ENCODE measurements around the gene PPP1R3G.
A peak's percentile ranks its signal among the peaks of the same experiment; 100 is the strongest.

The PPP1R3G gene

DNA sequence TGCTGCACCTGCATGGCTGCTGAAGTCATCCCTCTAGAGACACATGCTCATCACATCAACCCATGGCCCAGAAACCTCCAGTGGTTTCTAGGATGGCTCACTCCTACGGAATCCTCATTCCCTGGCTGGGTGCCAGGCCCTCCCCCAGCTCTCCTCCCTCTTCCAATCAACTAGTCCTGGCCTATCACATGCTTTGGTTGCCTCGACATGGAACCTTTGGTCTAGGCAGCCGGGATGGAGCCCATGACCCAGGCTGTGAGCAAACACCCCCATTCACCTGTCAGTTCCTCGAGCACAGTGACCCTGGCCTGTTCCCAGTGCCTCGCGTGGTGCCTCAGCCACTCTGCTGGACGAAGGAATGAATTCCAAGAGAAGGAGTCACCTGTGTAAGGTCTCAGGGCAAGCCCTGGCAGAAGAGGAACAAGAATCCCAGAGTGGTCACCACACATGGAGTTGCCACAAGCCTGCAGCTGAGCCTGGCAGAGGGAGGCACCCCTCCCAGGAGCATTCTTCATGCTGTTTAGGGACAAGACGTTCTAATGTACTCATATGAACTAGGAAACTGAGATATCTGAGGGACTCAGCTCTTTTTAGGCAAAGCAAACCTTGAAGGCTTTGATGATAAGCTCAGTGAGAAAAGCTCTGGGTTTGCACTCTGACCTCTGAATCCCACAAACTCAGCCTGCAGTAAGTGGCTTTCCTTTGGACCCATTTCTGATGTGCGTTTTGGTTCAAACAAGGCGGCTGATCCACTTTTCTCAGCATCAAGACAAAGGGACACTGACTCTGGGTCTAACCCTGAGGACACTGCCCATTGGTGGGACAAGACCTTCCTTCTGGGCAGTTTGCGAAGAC is 40.2 kb downstream of the PPP1R3G start:
- peak; percentile 67; the same call in 2 of the 3 replicates for ATAC-seq
- no peak for TF ChIP-seq SNAI2 (CRISPR knock-in tag; IDR thresholded peaks at IDR 0.05)
- TF ChIP-seq ESRRG (CRISPR knock-in tag; IDR thresholded peaks at IDR 0.05) = no peak
- no peak for TF ChIP-seq ZNF565 (CRISPR knock-in tag; conservative IDR thresholded peaks at IDR 0.05; ENCODE audit: low read depth)
- TF ChIP-seq OSR1 (CRISPR knock-in tag; IDR thresholded peaks at IDR 0.05) = no peak

DNA sequence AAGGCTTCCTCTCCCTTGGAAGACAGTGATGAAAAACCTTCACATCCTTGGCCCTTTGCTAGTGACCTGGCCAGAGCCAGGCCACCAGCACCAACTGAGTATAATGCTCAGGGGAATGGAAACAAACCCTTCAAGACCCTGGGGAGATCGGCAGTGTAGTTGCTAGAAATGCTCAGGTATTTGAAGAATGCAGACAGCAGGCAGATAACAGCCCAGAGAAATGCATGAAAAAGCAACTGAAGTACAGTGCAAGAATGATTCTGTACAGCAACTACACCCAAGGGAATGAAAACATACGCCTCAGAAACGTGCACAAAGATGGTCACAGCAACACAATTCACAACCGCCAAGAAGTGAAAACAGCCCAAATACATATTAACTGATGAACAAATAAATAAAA is 41.1 kb downstream of the PPP1R3G start:
- peak; percentile 56 for ATAC-seq
- TF ChIP-seq, protein P1, sequence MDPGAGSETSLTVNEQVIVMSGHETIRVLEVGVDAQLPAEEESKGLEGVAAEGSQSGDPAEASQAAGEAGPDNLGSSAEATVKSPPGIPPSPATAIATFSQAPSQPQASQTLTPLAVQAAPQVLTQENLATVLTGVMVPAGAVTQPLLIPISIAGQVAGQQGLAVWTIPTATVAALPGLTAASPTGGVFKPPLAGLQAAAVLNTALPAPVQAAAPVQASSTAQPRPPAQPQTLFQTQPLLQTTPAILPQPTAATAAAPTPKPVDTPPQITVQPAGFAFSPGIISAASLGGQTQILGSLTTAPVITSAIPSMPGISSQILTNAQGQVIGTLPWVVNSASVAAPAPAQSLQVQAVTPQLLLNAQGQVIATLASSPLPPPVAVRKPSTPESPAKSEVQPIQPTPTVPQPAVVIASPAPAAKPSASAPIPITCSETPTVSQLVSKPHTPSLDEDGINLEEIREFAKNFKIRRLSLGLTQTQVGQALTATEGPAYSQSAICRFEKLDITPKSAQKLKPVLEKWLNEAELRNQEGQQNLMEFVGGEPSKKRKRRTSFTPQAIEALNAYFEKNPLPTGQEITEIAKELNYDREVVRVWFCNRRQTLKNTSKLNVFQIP (CRISPR knock-in tag; IDR thresholded peaks at IDR 0.05; ENCODE audit: borderline replicate concordance, low read depth) = no peak
- TF ChIP-seq ZFP3 (CRISPR knock-in tag; IDR thresholded peaks at IDR 0.05) (no peak), TOX (CRISPR knock-in tag; IDR thresholded peaks at IDR 0.05; ENCODE audit: borderline replicate concordance) (no peak)

DNA sequence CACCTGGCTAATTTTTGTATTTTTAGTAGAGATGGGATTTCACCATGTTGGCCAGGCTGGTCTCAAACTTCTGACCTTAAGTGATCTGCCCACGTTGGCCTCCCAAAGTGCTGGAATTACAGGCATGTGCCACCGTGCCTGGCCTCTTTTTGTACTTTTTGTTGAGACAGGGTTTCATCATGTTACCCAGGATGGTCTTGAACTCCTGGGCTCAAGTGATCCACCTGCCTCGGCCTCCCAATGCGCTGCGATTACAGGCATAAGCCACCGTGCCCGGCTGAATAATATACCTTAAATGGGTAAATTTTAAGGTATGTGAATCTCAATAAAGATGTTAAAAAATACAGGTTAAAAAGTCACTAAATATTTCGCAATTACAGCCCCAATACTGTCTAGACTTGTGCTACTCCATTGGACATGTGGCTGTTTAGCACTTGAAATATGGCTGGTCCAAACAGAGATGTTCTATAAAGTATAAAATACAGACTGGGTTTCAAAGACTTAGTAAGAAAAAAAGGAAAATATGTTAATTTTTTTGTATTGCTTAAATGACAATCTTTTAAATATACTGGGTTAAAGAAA is 42.1 kb downstream of the PPP1R3G start:
- no peak for TF ChIP-seq SNAI2 (CRISPR knock-in tag; IDR thresholded peaks at IDR 0.05)
- TF ChIP-seq OSR1 (CRISPR knock-in tag; IDR thresholded peaks at IDR 0.05) = no peak
- no peak for TF ChIP-seq ZFP3 (CRISPR knock-in tag; IDR thresholded peaks at IDR 0.05)
- no peak for TF ChIP-seq TOX (CRISPR knock-in tag; IDR thresholded peaks at IDR 0.05; ENCODE audit: borderline replicate concordance)
- no peak for TF ChIP-seq CSDC2 (CRISPR knock-in tag; IDR thresholded peaks at IDR 0.05)
- TF ChIP-seq, protein P1 (CRISPR knock-in tag; IDR thresholded peaks at IDR 0.05; ENCODE audit: borderline replicate concordance, low read depth) = no peak
- TF ChIP-seq ARNTL (CRISPR knock-in tag; IDR thresholded peaks at IDR 0.05; ENCODE audit: borderline replicate concordance, low read depth) = no peak
- TF ChIP-seq TCF4 (CRISPR knock-in tag; IDR thresholded peaks at IDR 0.05; ENCODE audit: borderline replicate concordance) = no peak
- TF ChIP-seq ZNF70 (CRISPR knock-in tag; IDR thresholded peaks at IDR 0.05) = no peak
- TF ChIP-seq ESRRG (CRISPR knock-in tag; IDR thresholded peaks at IDR 0.05) = no peak
- no peak for TF ChIP-seq ISL1 (CRISPR knock-in tag; IDR thresholded peaks at IDR 0.05)
- TF ChIP-seq PPARA (CRISPR knock-in tag; IDR thresholded peaks at IDR 0.05; ENCODE audit: borderline replicate concordance) = no peak
- TF ChIP-seq, protein P2, sequence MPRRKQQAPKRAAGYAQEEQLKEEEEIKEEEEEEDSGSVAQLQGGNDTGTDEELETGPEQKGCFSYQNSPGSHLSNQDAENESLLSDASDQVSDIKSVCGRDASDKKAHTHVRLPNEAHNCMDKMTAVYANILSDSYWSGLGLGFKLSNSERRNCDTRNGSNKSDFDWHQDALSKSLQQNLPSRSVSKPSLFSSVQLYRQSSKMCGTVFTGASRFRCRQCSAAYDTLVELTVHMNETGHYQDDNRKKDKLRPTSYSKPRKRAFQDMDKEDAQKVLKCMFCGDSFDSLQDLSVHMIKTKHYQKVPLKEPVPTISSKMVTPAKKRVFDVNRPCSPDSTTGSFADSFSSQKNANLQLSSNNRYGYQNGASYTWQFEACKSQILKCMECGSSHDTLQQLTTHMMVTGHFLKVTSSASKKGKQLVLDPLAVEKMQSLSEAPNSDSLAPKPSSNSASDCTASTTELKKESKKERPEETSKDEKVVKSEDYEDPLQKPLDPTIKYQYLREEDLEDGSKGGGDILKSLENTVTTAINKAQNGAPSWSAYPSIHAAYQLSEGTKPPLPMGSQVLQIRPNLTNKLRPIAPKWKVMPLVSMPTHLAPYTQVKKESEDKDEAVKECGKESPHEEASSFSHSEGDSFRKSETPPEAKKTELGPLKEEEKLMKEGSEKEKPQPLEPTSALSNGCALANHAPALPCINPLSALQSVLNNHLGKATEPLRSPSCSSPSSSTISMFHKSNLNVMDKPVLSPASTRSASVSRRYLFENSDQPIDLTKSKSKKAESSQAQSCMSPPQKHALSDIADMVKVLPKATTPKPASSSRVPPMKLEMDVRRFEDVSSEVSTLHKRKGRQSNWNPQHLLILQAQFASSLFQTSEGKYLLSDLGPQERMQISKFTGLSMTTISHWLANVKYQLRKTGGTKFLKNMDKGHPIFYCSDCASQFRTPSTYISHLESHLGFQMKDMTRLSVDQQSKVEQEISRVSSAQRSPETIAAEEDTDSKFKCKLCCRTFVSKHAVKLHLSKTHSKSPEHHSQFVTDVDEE (CRISPR knock-in tag; IDR thresholded peaks at IDR 0.05) = no peak
- TF ChIP-seq RARB (CRISPR knock-in tag; IDR thresholded peaks at IDR 0.05) = no peak
- TF ChIP-seq ZNF8 (CRISPR knock-in tag; IDR thresholded peaks at IDR 0.05) = no peak
- TF ChIP-seq, protein P3, sequence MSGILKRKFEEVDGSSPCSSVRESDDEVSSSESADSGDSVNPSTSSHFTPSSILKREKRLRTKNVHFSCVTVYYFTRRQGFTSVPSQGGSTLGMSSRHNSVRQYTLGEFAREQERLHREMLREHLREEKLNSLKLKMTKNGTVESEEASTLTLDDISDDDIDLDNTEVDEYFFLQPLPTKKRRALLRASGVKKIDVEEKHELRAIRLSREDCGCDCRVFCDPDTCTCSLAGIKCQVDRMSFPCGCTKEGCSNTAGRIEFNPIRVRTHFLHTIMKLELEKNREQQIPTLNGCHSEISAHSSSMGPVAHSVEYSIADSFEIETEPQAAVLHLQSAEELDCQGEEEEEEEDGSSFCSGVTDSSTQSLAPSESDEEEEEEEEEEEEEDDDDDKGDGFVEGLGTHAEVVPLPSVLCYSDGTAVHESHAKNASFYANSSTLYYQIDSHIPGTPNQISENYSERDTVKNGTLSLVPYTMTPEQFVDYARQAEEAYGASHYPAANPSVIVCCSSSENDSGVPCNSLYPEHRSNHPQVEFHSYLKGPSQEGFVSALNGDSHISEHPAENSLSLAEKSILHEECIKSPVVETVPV (CRISPR knock-in tag; IDR thresholded peaks at IDR 0.05) = no peak
- no peak for ATAC-seq

DNA sequence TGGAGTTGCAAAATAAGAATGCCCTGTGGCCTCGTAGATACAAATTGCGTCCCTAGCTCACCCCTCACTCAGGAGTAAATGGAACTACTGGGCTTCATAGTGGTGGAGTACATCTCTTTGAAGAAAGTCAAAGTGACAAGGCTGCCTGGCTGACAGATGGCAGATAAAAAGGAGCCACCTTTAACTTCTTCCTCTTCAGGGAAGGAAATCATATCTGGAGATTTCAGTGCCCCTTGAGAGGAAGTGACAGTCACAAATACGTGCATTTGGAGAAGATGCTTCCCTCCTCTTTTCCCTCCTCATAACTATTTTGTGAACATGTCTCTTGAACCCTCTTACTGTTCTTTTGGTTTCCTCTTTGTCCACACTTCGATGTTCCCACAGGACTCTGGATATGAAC is 43.2 kb downstream of the PPP1R3G start:
- ATAC-seq = no peak
- TF ChIP-seq, protein P2 (CRISPR knock-in tag; IDR thresholded peaks at IDR 0.05) = no peak
- TF ChIP-seq, protein P3 (CRISPR knock-in tag; IDR thresholded peaks at IDR 0.05) = no peak
- no peak for TF ChIP-seq ZNF70 (CRISPR knock-in tag; IDR thresholded peaks at IDR 0.05)
- TF ChIP-seq RARB (CRISPR knock-in tag; IDR thresholded peaks at IDR 0.05) = no peak
- TF ChIP-seq ZC3H10 (CRISPR knock-in tag; IDR thresholded peaks at IDR 0.05) = no peak
- TF ChIP-seq, protein P4, sequence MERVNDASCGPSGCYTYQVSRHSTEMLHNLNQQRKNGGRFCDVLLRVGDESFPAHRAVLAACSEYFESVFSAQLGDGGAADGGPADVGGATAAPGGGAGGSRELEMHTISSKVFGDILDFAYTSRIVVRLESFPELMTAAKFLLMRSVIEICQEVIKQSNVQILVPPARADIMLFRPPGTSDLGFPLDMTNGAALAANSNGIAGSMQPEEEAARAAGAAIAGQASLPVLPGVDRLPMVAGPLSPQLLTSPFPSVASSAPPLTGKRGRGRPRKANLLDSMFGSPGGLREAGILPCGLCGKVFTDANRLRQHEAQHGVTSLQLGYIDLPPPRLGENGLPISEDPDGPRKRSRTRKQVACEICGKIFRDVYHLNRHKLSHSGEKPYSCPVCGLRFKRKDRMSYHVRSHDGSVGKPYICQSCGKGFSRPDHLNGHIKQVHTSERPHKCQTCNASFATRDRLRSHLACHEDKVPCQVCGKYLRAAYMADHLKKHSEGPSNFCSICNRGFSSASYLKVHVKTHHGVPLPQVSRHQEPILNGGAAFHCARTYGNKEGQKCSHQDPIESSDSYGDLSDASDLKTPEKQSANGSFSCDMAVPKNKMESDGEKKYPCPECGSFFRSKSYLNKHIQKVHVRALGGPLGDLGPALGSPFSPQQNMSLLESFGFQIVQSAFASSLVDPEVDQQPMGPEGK (CRISPR knock-in tag; IDR thresholded peaks at IDR 0.05; ENCODE audit: borderline replicate concordance) = no peak
- no peak for TF ChIP-seq ZNF8 (CRISPR knock-in tag; IDR thresholded peaks at IDR 0.05)
- no peak for TF ChIP-seq SNAI2 (CRISPR knock-in tag; IDR thresholded peaks at IDR 0.05)

Data from SK-N-SH treated with all-trans-retinoic acid at 6 μM for 48 hours (cell line).